IPS-15b (cell line): ENCODE data around the gene RAMP1.

Experiments used
- H3K27me3 ChIP-seq: one replicate; pipeline ENCODE4 v1.6.1; 2013; ENCODE audit warnings: low read length; ENCODE audit not compliant: control insufficient read depth, insufficient read depth
- H3K36me3 ChIP-seq: one replicate; pipeline ENCODE4 v1.6.1; 2013; ENCODE audit warnings: low read length; ENCODE audit not compliant: control insufficient read depth, insufficient read depth
- H3K4me1 ChIP-seq: one replicate; pipeline ENCODE4 v1.6.1; 2013; ENCODE audit warnings: mild to moderate bottlenecking, low read length; ENCODE audit not compliant: control insufficient read depth, insufficient read depth
- H3K4me3 ChIP-seq: one replicate; pipeline ENCODE4 v1.5.1; 2013; ENCODE audit warnings: low read depth, low read length
- H3K9ac ChIP-seq: one replicate; pipeline ENCODE4 v1.6.1; 2013; ENCODE audit warnings: low read depth, mild to moderate bottlenecking, low read length
- H3K9me3 ChIP-seq: one replicate; pipeline ENCODE4 v1.6.1; 2013; ENCODE audit warnings: mild to moderate bottlenecking, low read length; ENCODE audit not compliant: control insufficient read depth, insufficient read depth

Gene RAMP1

GRCh38 chr2:237901932-237902850, 42.8 kb downstream of the RAMP1 start:
- no peak overlapping the region for H3K9ac ChIP-seq

DNA sequence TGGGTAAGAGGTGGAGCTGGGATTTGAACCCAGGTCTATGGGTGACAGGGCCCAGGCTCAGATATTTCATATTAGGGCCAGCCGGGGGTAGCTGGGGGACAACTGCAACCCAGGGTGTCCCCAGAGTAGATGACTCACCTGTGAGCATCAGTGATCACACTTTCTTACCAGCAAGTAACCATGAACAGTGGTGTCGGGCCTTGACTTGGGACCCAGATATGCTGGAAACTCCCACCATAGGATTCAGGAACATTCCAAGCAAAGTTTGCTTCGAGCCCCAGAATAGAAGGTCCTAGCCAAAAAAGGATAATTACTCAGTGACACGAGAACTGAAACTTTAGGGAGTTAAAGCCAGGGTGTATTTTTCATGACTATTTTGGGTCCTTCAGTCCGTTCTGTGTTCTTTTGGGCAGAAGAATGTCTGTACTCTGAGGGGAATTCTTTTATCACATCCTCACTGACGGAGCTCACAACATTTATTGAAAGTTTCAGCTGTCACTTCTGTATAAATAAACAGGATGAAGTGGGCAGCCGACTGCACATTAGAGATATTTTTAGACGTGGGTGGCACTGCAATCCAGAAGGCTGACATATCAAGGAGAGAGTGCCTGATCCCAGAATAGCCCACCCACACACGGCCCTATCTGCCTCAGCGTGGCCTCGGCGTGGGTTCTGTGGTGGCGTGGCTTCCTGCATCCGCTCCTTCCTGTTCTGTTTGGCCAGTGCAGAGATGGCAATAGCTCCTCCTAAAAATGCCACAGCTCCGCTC, 45.6 kb downstream of the RAMP1 start:
- H3K4me3 ChIP-seq, result no peak overlapping the region
- no peaks in the 10 kb centered on the region for H3K4me1 ChIP-seq
- no peaks in the 10 kb centered on the region for H3K9me3 ChIP-seq
- no peaks in the 10 kb centered on the region for H3K36me3 ChIP-seq
- no peak overlapping the region for H3K9ac ChIP-seq
- no peaks in the 10 kb centered on the region for H3K27me3 ChIP-seq

More at GRCh38 chr2:237901932-237902850, 42.8 kb downstream of the RAMP1 start:
- H3K4me3 ChIP-seq, result no peak overlapping the region
- no peaks in the 10 kb centered on the region for H3K36me3 ChIP-seq
- no peaks in the 10 kb centered on the region for H3K4me1 ChIP-seq
- H3K27me3 ChIP-seq, result no peaks in the 10 kb centered on the region
- H3K9me3 ChIP-seq, result no peaks in the 10 kb centered on the region

- Histone ChIP-seq H3K9ac (no peak overlapping the region), H3K36me3 (no peaks in the 10 kb centered on the region), H3K9me3 (no peaks in the 10 kb centered on the region), H3K4me1 (no peaks in the 10 kb centered on the region), H3K27me3 (no peaks in the 10 kb centered on the region), H3K4me3 (no peak overlapping the region)
Observed at GRCh38 chr2:237907144-237907543, 47.7 kb downstream of the RAMP1 start.

DNA sequence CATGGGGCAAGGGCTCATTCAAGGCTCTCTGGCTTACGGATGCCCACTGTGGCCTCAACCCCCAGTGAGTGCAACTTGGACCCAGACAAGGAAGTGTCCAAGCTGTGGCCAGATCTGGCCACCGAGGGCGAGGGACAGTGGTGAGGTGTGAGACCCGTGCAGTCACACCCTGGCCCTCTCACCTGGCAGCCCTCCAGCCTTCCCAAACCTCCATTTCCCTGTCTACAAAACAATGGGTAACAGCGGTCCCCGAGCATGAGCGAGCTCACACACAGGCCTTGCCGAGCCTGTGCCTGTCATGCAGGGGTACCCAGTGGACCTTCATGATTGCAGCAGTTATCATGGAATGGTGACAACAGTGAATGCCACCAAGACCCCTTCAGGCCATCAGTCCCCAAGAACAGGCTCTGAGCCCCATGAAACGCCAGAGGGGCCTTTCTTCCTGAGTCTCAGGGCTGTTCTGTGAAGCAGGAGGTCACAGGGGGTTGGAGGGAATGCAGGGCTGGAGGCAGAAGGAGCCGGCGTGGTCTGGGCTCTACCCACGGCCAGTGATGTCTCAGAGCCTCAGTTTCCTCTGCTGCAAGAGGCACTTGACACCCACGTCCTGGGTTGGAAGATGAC, 49.8 kb downstream of the RAMP1 start:
- Histone ChIP-seq H3K4me1 (no peaks in the 10 kb centered on the region), H3K9ac (no peak overlapping the region), H3K27me3 (no peaks in the 10 kb centered on the region), H3K36me3 (no peaks in the 10 kb centered on the region), H3K4me3 (no peak overlapping the region), H3K9me3 (no peaks in the 10 kb centered on the region)

GRCh38 chr2:237909801-237910475, 50.5 kb downstream of the RAMP1 start:
- Histone ChIP-seq H3K9me3 (no peaks in the 10 kb centered on the region), H3K4me3 (no peak overlapping the region), H3K36me3 (no peaks in the 10 kb centered on the region)

GRCh38 chr2:237910576-237911362, 51.3 kb downstream of the RAMP1 start:
- Histone ChIP-seq H3K27me3 (no peaks in the 10 kb centered on the region), H3K36me3 (no peaks in the 10 kb centered on the region), H3K4me1 (no peaks in the 10 kb centered on the region), H3K4me3 (no peak overlapping the region), H3K9me3 (no peaks in the 10 kb centered on the region), H3K9ac (no peak overlapping the region)

More at GRCh38 chr2:237909801-237910475, 50.5 kb downstream of the RAMP1 start:
- Histone ChIP-seq H3K9ac (no peak overlapping the region), H3K4me1 (no peaks in the 10 kb centered on the region), H3K27me3 (no peaks in the 10 kb centered on the region)

- H3K27me3 ChIP-seq, result no peaks in the 10 kb centered on the region
- no peak overlapping the region for H3K9ac ChIP-seq
- H3K4me3 ChIP-seq, result no peak overlapping the region
- H3K36me3 ChIP-seq, result no peaks in the 10 kb centered on the region
- H3K4me1 ChIP-seq, result no peaks in the 10 kb centered on the region
- no peaks in the 10 kb centered on the region for H3K9me3 ChIP-seq
Observed at GRCh38 chr2:237911363-237912017, 52.1 kb downstream of the RAMP1 start.

DNA sequence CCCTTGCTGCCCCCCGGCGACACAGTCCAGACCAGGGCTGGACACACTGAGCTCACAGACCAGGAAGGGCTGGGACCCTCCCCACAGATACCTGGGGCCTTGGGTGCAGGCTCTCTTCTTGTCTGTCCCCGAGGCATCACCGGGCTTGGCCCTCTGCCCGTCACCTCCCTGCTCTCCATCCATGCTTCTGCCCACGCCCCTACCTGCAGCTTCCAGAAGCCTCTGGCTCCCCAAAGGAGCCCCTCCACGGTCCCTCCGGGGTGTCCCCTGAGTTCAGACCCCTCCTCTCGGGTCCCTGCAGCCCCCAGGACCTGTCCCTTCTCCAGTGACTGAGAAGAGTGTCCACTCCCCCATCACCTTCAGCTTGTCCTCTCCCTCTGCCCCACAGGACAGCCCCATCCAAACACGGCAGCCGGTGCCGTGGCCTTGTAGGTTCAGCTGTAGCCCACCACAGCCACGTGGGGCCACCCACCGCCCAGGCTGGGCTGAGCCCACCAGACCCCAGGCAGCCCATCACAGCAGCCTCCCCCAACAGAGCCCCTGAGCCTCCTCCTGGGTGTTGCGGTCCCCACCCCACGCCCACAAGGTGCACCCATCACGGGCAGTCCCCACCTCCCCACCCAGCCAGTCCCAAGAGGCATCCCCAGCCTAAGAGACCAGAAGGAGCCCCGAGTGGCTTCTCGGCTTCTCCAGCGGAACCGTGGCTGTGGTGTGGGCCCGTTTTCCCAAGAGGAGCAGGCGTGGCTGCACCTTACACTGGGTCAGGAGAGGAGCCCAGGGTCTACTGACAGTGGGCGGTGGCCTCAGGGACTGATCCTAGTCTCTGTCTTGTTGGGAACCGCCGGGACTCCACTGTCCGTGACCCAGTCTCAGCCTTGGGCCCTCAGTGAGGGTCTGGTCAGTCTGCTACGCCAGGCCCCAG, 53.1 kb downstream of the RAMP1 start:
- no peaks in the 10 kb centered on the region for H3K27me3 ChIP-seq
- H3K36me3 ChIP-seq, result no peaks in the 10 kb centered on the region
- H3K4me1 ChIP-seq, result no peaks in the 10 kb centered on the region
- no peaks in the 10 kb centered on the region for H3K9me3 ChIP-seq
- H3K9ac ChIP-seq, result no peak overlapping the region
- no peak overlapping the region for H3K4me3 ChIP-seq

DNA sequence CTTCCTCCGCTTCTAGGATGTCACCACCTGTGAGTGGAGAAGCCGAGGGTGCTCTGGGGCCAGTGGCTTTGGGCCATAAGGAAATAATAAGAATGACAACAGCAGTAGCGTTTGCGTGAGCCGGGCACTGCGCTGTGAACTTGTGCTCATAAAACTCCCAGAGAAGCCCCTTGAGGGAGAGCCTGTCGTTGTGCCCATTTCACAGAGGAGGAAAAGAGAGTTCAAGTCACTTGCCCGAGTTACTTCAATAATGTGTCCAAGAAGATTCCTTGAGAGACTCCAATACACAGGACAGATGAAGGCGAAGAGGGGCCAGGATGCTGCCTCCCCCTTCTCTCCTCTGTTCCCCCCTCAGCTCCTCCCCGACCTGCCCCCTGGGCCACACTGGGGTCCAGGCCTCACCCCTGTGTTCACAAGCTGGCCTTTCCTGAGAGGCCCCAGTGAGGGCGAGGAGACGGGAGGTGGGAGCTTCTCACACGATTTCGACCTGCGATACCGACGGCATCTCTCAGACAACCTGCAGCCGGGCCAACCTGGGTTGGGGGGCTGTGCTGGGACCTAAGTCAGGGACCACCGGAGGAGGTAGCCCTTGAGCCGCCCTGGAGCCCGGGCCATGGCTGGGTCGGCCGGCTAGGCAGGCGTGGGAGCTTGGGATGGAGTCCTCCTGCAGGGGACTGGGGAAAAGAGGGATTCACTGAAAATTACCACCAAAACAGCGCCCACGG, 53.9 kb downstream of the RAMP1 start:
- Histone ChIP-seq H3K9ac (no peak overlapping the region), H3K9me3 (no peaks in the 10 kb centered on the region), H3K27me3 (no peaks in the 10 kb centered on the region), H3K36me3 (no peaks in the 10 kb centered on the region), H3K4me1 (no peaks in the 10 kb centered on the region), H3K4me3 (no peak overlapping the region)
